ENCODE data around the gene HIGD1B. TPM values are rescaled to one million over a fixed set of nuclear protein-coding genes. Genes with fewer than 3 reads are reported as not detected.
"Not testable (repeated sequence)": the region's sequence is repeated elsewhere in the genome, so short reads cannot be mapped to it uniquely, and the experiment has no call there.

HIGD1B gene
- total RNA-seq, 4 donors from 2014 or later, result 1.8 to 6.6 (median 4.4) TPM

DNA sequence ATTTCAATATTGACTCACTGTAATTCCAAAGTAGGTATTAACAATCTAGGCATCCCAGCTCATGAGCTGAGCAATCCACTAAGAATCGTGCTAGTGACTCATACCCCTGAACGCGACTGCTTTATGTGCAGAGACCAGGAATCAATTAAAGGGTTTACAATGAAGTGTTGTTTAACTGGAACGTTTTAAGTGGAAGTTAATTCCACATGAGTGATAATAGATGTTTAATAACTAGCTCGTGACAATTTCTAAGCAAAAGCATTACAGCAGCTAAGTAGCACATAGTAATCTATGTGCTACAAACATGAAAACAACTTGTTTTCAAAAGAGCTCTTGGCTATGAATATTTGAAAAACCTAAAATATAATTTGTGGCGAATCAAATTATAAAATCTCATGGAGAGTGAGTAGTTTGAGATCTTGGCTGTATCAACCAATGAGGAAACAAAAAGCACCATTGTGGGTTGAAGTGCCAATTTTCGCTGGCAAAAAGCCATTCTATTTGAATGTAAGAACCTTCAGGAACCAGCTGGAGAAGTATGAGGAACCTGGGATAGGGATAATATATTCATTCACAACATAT is 27.0 kb upstream of the HIGD1B start:
- Histone ChIP-seq H3K36me3 (no peaks in the 10 kb centered on the region), H3K4me1 (no peaks in the 10 kb centered on the region), H3K27ac (no peak overlapping the region), H3K4me3 (no peak overlapping the region), H3K9me3 (no peaks in the 10 kb centered on the region), H3K27me3 (peaks cover 5 to 33% (median 15%) of the 10 kb centered on the region in 3 donors)
- in situ Hi-C loops (cut with MboI; ENCODE audit: low sequenced_read_pairs in 4 of 4), result no loop called here
- intact Hi-C loops (cut with DNase I; ENCODE audit: low total_unique reads), result no loop called here
- no peak for DNase-seq
- TF ChIP-seq, protein P1, sequence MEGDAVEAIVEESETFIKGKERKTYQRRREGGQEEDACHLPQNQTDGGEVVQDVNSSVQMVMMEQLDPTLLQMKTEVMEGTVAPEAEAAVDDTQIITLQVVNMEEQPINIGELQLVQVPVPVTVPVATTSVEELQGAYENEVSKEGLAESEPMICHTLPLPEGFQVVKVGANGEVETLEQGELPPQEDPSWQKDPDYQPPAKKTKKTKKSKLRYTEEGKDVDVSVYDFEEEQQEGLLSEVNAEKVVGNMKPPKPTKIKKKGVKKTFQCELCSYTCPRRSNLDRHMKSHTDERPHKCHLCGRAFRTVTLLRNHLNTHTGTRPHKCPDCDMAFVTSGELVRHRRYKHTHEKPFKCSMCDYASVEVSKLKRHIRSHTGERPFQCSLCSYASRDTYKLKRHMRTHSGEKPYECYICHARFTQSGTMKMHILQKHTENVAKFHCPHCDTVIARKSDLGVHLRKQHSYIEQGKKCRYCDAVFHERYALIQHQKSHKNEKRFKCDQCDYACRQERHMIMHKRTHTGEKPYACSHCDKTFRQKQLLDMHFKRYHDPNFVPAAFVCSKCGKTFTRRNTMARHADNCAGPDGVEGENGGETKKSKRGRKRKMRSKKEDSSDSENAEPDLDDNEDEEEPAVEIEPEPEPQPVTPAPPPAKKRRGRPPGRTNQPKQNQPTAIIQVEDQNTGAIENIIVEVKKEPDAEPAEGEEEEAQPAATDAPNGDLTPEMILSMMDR (IDR thresholded peaks at IDR 0.05 in 4 of 5, conservative IDR thresholded peaks at IDR 0.05 in 1 of 5), result no peak
- TF ChIP-seq POLR2A (IDR thresholded peaks at IDR 0.05), result no peak
- no peak for ATAC-seq

DNA sequence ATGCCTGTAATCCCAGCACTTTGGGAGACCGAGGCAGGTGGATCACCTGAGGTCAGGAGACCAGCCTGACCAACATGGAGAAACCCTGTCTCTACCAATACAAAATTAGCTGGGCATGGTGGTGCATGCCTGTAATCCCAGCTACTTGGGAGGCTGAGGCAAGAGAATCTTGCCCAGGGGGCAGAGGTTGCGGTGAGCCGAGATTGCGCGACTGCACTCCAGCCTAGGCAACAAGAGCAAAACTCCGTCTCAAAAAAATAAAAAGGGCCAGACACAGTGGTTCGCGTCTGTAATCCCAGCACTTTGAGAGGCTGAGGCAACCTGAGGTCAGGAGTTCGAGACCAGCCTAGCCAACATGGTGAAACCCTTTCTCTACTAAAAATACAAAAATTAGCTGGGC is 22.4 kb upstream of the HIGD1B start:
- peaks cover 47 to 67% (median 48%) of the 10 kb centered on the region in 3 donors for H3K27me3 ChIP-seq
- H3K4me3 ChIP-seq; DNase-seq; in situ Hi-C loops (cut with MboI; ENCODE audit: low sequenced_read_pairs in 4 of 4); H3K4me1 ChIP-seq; ATAC-seq; H3K27ac ChIP-seq; intact Hi-C loops (cut with DNase I; ENCODE audit: low total_unique reads); H3K36me3 ChIP-seq; H3K9me3 ChIP-seq: not testable (repeated sequence)

DNA sequence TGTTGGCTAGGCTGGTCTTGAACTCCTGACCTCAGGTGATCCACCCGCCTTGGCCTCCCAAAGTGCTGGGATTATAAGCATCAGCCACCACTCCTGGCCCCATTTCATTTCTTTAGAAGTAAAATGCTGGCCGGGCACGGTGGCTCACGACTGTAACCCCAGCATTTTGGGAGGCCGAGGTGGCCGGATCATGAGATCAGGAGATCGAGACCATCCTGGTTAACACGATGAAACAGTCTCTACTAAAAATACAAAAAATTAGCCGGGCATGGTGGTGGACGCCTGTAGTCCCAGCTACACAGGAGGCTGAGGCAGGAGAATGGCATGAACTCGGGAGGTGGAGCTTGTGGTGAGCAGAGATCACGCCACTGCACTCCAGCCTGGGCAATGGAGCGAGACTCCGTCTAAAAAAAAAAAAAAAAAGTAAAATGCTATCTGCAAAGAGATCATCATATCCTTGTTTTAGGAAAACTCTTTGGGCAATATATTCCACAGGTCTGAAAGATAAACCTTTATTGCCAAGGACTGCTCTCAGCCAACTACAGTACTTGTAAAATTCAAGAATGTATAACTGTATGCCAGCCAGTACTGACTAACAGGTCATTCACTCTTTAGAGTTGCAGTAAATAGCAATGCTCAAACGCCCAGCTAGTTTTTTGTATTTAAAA is 21.4 kb upstream of the HIGD1B start:
- in situ Hi-C loops (cut with MboI; ENCODE audit: low sequenced_read_pairs in 4 of 4), result no loop called here
- ATAC-seq (no peak), DNase-seq (no peak)
- peaks cover 54 to 67% (median 57%) of the 10 kb centered on the region in 3 donors for H3K27me3 ChIP-seq
- intact Hi-C loops (cut with DNase I; ENCODE audit: low total_unique reads), result no loop called here
- no peak overlapping the region for H3K27ac ChIP-seq
- H3K36me3 ChIP-seq, result no peaks in the 10 kb centered on the region
- H3K4me1 ChIP-seq, result peaks cover 0 to 7% of the 10 kb centered on the region in 2 donors
- TF ChIP-seq, protein P1 (IDR thresholded peaks at IDR 0.05 in 4 of 5, conservative IDR thresholded peaks at IDR 0.05 in 1 of 5), result no peak
- no peak for TF ChIP-seq POLR2A (IDR thresholded peaks at IDR 0.05)
- peak overlapping the region in 1 of 4 donors; percentile 52 for H3K4me3 ChIP-seq
- no peaks in the 10 kb centered on the region for H3K9me3 ChIP-seq

DNA sequence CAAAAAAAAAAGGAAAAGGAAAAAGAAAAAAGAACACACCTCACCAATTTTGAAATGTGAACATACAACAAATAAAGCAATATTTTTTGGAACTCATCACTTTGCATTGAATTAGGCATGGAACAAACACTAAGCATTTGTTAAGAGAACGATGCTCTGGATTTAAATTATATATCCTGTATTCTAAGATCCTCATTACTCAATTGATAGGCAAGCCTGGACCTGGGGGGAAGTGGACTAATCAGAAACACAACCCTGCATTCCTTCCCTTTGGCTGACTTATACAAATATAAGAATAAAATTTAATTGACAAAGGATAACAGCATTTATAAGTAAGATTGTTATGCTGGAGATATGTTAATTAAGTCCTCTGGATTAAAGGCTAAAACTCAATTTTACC is 19.8 kb upstream of the HIGD1B start:
- Histone ChIP-seq H3K4me1 (peaks cover 0 to 7% of the 10 kb centered on the region in 2 donors), H3K27me3 (peaks cover 60 to 74% (median 65%) of the 10 kb centered on the region in 3 donors), H3K4me3 (peak overlapping the region in 3 of 4 donors; percentile 3 to 52 (median 12)), H3K27ac (no peak overlapping the region), H3K9me3 (no peaks in the 10 kb centered on the region), H3K36me3 (no peaks in the 10 kb centered on the region)
- ATAC-seq, result no peak
- intact Hi-C loops (cut with DNase I; ENCODE audit: low total_unique reads), result no loop called here
- DNase-seq, result no peak
- in situ Hi-C loops (cut with MboI; ENCODE audit: low sequenced_read_pairs in 4 of 4), result no loop called here
- TF ChIP-seq, protein P1 (IDR thresholded peaks at IDR 0.05 in 4 of 5, conservative IDR thresholded peaks at IDR 0.05 in 1 of 5), result no peak
- TF ChIP-seq POLR2A (IDR thresholded peaks at IDR 0.05), result no peak

DNA sequence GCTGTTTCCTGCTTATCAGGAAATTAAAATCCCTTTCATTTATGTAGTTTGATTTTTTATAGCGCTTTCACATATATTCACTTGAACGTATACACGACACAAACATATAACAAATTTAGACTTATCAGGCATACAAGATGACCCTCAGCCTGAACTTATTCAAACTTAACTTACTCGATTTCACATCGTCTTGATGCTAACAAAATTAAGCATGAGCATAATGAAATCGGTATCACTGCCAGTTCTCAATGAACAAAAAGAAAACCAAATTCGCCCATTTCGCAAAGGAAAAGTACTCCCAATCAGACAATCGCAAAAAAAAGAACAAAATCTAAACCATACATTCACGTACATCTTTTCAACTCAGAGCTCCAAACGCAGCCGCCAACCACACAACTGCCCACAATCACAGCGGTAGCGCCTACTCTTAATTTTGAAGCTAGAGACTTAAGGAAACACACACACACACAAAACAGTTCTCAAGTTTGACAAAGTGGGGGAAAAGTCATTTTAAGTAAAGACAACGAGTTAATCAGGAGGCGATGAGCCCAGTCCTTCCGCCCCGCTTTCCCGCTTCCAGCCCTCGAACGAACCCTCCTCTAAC is 18.7 kb upstream of the HIGD1B start:
- ATAC-seq (no peak), DNase-seq (no peak)
- TF ChIP-seq, protein P1 (IDR thresholded peaks at IDR 0.05 in 4 of 5, conservative IDR thresholded peaks at IDR 0.05 in 1 of 5), result no peak
- TF ChIP-seq POLR2A (IDR thresholded peaks at IDR 0.05), result no peak
- H3K9me3 ChIP-seq, result no peaks in the 10 kb centered on the region
- peak overlapping the region; percentile 41 to 56 (median 52) for H3K4me3 ChIP-seq
- in situ Hi-C loops (cut with MboI; ENCODE audit: low sequenced_read_pairs in 4 of 4), result no loop called here
- H3K27ac ChIP-seq, result peak overlapping the region; percentile 50 to 66 (median 54)
- H3K27me3 ChIP-seq, result peaks cover 60 to 76% (median 74%) of the 10 kb centered on the region in 3 donors
- intact Hi-C loops (cut with DNase I; ENCODE audit: low total_unique reads), result no loop called here
- H3K36me3 ChIP-seq, result no peaks in the 10 kb centered on the region
- H3K4me1 ChIP-seq, result peaks cover 0 to 7% of the 10 kb centered on the region in 2 donors
